ENCODE results near the gene BSND.

Gene BSND

GRCh38 chr1:54998677-54999076 lies at the start of gene BSND:
Gene BSND, plus strand, starts transcription at chr1:54998933. Its CDS starts 254 bp downstream, at chr1:54999187.
- Histone ChIP-seq H3K9me3 (ENCODE audit: low read length) (no peaks in the 10 kb centered on the region), H3K4me1 (ENCODE audit: insufficient read depth, low read length, severe bottlenecking) (peaks cover 11% of the 10 kb centered on the region), H3F3A (ENCODE audit: insufficient read depth, low read length) (no peaks in the 10 kb centered on the region), H4K20me1 (ENCODE audit: insufficient read depth, low read length) (no peaks in the 10 kb centered on the region), H3K27me3 (ENCODE audit: insufficient read depth, low read length) (peaks cover 3% of the 10 kb centered on the region; the same call in 1 of the 2 replicates), H3K27ac (ENCODE audit: low read depth, low read length, poor library complexity, severe bottlenecking) (no peak within 1 kb of the TSS), H3K36me3 (ENCODE audit: insufficient read depth, low read length) (no peaks in the 10 kb centered on the region), H2AFZ (ENCODE audit: low read length) (no peak within 1 kb of the TSS), H3K79me2 (ENCODE audit: insufficient read depth, low read length) (no peaks in the 10 kb centered on the region), H3K9ac (ENCODE audit: low read length) (no peak within 1 kb of the TSS), H3K4me2 (ENCODE audit: low read length) (no peak within 1 kb of the TSS; the same call in 1 of the 2 replicates), H3K4me3 (ENCODE audit: low read depth, low read length, poor library complexity, severe bottlenecking) (no peak within 1 kb of the TSS), H3K9me2 (ENCODE audit: low read depth, low read length) (no peaks in the 10 kb centered on the region)
- no peak for TF ChIP-seq EZH2 (IDR thresholded peaks at IDR 0.05; ENCODE audit: borderline replicate concordance, low read length)
- TF ChIP-seq, protein P1, sequence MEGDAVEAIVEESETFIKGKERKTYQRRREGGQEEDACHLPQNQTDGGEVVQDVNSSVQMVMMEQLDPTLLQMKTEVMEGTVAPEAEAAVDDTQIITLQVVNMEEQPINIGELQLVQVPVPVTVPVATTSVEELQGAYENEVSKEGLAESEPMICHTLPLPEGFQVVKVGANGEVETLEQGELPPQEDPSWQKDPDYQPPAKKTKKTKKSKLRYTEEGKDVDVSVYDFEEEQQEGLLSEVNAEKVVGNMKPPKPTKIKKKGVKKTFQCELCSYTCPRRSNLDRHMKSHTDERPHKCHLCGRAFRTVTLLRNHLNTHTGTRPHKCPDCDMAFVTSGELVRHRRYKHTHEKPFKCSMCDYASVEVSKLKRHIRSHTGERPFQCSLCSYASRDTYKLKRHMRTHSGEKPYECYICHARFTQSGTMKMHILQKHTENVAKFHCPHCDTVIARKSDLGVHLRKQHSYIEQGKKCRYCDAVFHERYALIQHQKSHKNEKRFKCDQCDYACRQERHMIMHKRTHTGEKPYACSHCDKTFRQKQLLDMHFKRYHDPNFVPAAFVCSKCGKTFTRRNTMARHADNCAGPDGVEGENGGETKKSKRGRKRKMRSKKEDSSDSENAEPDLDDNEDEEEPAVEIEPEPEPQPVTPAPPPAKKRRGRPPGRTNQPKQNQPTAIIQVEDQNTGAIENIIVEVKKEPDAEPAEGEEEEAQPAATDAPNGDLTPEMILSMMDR (IDR thresholded peaks at IDR 0.05; ENCODE audit: low read length) = no peak

DNA sequence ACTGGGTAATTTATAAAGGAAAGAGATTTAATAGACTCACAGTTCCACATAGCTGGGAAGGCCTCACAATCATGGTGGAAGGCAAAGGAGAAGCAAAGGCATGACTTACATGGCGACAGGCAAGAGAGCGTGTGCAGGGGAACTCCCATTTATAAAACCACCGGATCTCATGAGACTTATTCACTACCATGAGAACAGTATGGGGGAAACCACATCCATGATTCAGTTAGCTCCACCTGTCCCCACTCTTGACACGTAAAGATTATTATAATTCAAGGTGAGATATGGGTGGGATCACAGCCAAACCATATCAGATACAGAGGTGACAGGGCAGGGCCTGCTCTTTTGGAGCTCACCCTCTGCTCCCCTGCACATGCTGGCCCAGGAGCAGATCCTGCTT lies 49.7 kb upstream of the BSND start:
- H3K9ac ChIP-seq (ENCODE audit: low read length) = no peak overlapping the region
- H3K4me3 ChIP-seq (ENCODE audit: low read depth, low read length, poor library complexity, severe bottlenecking) = no peak overlapping the region
- no peak overlapping the region for H3K27ac ChIP-seq (ENCODE audit: low read depth, low read length, poor library complexity, severe bottlenecking)
- H3K79me2 ChIP-seq (ENCODE audit: insufficient read depth, low read length) = no peaks in the 10 kb centered on the region
- no peaks in the 10 kb centered on the region for H3K9me3 ChIP-seq (ENCODE audit: low read length)
- no peak overlapping the region for H3K4me2 ChIP-seq (ENCODE audit: low read length)
- H3K9me2 ChIP-seq (ENCODE audit: low read depth, low read length) = no peaks in the 10 kb centered on the region
- no peaks in the 10 kb centered on the region for H3K36me3 ChIP-seq (ENCODE audit: insufficient read depth, low read length)
- no peak overlapping the region for H2AFZ ChIP-seq (ENCODE audit: low read length)
- H3K4me1 ChIP-seq (ENCODE audit: insufficient read depth, low read length, severe bottlenecking) = peaks cover 4% of the 10 kb centered on the region
- TF ChIP-seq, protein P1 (IDR thresholded peaks at IDR 0.05; ENCODE audit: low read length) = no peak
- no peaks in the 10 kb centered on the region for H3F3A ChIP-seq (ENCODE audit: insufficient read depth, low read length)
- H3K27me3 ChIP-seq (ENCODE audit: insufficient read depth, low read length) = no peaks in the 10 kb centered on the region
- no peaks in the 10 kb centered on the region for H4K20me1 ChIP-seq (ENCODE audit: insufficient read depth, low read length)

DNA sequence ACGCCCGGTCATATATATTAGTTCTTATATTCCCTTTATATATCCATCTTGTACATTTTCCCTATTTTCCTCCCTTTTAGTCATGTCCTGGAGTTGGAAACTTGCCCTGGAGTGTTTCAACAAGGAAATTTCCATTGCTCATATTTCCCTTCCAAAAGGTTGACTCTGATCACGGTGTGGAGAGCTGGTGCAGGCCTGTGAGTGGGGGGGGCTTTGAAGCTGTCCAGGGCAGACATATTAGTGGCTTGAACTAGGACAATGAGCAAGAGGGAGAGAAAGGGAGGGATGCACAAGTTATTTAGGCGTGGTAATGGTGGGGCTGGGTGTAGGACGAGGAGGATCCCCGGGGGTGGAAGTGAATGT lies 48.7 kb upstream of the BSND start:
- no peak for TF ChIP-seq EZH2 (IDR thresholded peaks at IDR 0.05; ENCODE audit: borderline replicate concordance, low read length)
- TF ChIP-seq, protein P1 (IDR thresholded peaks at IDR 0.05; ENCODE audit: low read length) = no peak
- Histone ChIP-seq H3K27ac (ENCODE audit: low read depth, low read length, poor library complexity, severe bottlenecking) (no peak overlapping the region), H3K27me3 (ENCODE audit: insufficient read depth, low read length) (no peaks in the 10 kb centered on the region), H3K36me3 (ENCODE audit: insufficient read depth, low read length) (no peaks in the 10 kb centered on the region), H3F3A (ENCODE audit: insufficient read depth, low read length) (no peaks in the 10 kb centered on the region), H3K4me3 (ENCODE audit: low read depth, low read length, poor library complexity, severe bottlenecking) (no peak overlapping the region), H4K20me1 (ENCODE audit: insufficient read depth, low read length) (no peaks in the 10 kb centered on the region), H2AFZ (ENCODE audit: low read length) (no peak overlapping the region), H3K9me3 (ENCODE audit: low read length) (no peaks in the 10 kb centered on the region), H3K4me1 (ENCODE audit: insufficient read depth, low read length, severe bottlenecking) (peaks cover 4% of the 10 kb centered on the region), H3K9me2 (ENCODE audit: low read depth, low read length) (no peaks in the 10 kb centered on the region), H3K9ac (ENCODE audit: low read length) (no peak overlapping the region), H3K4me2 (ENCODE audit: low read length) (no peak overlapping the region), H3K79me2 (ENCODE audit: insufficient read depth, low read length) (no peaks in the 10 kb centered on the region)
